Tibial nerve (tissue), 4 donors: ENCODE results near the gene TBCD. TPM values are rescaled to one million over a fixed set of nuclear protein-coding genes. Genes with fewer than 3 reads are reported as not detected.
A peak's percentile ranks its signal among the peaks of the same experiment; 100 is the strongest.

Experiments
- DNase-seq, 2 donors: peaks; one replicate each; pipeline ENCODE4 v3.0.0-alpha.2; 2019; ENCODE audit warnings: low spot score in 2 of 2
- H3K27ac ChIP-seq, 4 donors: fragments of 200-600 bp; sonication (generic) in 3 of 4; one replicate each; pipeline ENCODE4 v1.5.1; 2017 to 2019; ENCODE audit warnings: mild to moderate bottlenecking in 1 of 4
- H3K27me3 ChIP-seq, 2 donors: fragments of 200-600 bp; sonication (generic) in 1 of 2; one replicate each; pipeline versions ENCODE4 v1.5.1 to v1.6.0; 2017 to 2019
- H3K36me3 ChIP-seq, 3 donors: fragments of 200-600 bp; sonication (generic); one replicate each; pipeline ENCODE4 v1.5.1; 2018 to 2019
- H3K4me1 ChIP-seq, 4 donors: fragments of 200-600 bp; sonication (generic) in 3 of 4; one replicate each; pipeline ENCODE4 v1.5.1; 2017 to 2019
- H3K4me3 ChIP-seq, 4 donors: fragments of 200-600 bp; sonication (generic) in 3 of 4; one replicate each; pipeline ENCODE4 v1.5.1; 2017 to 2019; ENCODE audit warnings: mild to moderate bottlenecking in 1 of 4, moderate library complexity in 1 of 4
- H3K9me3 ChIP-seq, 4 donors: fragments of 200-600 bp; sonication (generic) in 3 of 4; one replicate each; pipeline ENCODE4 v1.5.1; 2017 to 2019
- CTCF ChIP-seq, 5 experiments: fragments of 200-600 bp in 3 of 5; fragments of 450-650 bp in 2 of 5; sonication (generic) in 3 of 5; IDR thresholded peaks; one replicate each; pipeline ENCODE4 v1.5.1; 2016 to 2019; ENCODE audit warnings: antibody characterized with exemption in 5 of 5, mild to moderate bottlenecking in 3 of 5, moderate library complexity in 2 of 5
- EP300 ChIP-seq, 2 donors: sonication (generic); formaldehyde crosslinking; IDR thresholded peaks; one replicate each; pipeline ENCODE4 v1.6.1; 2017; ENCODE audit warnings: antibody characterized with exemption in 2 of 2, mild to moderate bottlenecking in 1 of 2
- POLR2A ChIP-seq, 2 donors: fragments of 450-650 bp; IDR thresholded peaks; one replicate each; pipeline ENCODE4 v1.6.1; 2017; ENCODE audit warnings: antibody characterized with exemption in 2 of 2, mild to moderate bottlenecking in 2 of 2, moderate library complexity in 2 of 2
- WGBS, 2 donors: methylation state at CpG; one replicate each; pipeline ENCODE4 v1.1.5; 2018; 5-methylcytosine and 5-hydroxymethylcytosine counted together
- total RNA-seq, 4 donors: library from RNA; depleted of rRNA; stranded (reverse); fragments of >200 nt; gene quantifications; one replicate each; pipeline ENCODE4 v1.1.0, GENCODE V29; 2016

Gene TBCD
- total RNA-seq, 4 donors from 2014 or later, result 42.6 to 115 (median 87.9) TPM

GRCh38 chr17:82854226-82854625 is 102.4 kb downstream of the TBCD start:
- Histone ChIP-seq H3K4me3 (no peak overlapping the region), H3K36me3 (peaks cover 0 to 11% (median 0%) of the 10 kb centered on the region in 3 donors), H3K9me3 (no peaks in the 10 kb centered on the region), H3K4me1 (peaks cover 0 to 7% (median 2%) of the 10 kb centered on the region in 4 donors), H3K27ac (no peak overlapping the region), H3K27me3 (no peaks in the 10 kb centered on the region)
- no peak for DNase-seq
- no peak for TF ChIP-seq POLR2A (IDR thresholded peaks at IDR 0.05)
- no peak for TF ChIP-seq EP300 (IDR thresholded peaks at IDR 0.05)
- TF ChIP-seq CTCF (IDR thresholded peaks at IDR 0.05), result no peak
- 92 to 97% methylated on average over 11 of the region's 11 CpGs for WGBS, 2 donors

- no peak overlapping the region for H3K4me3 ChIP-seq
- WGBS, 2 donors, result 87 to 91% methylated on average over 15 of the region's 15 CpGs
- peaks cover 0 to 27% (median 17%) of the 10 kb centered on the region in 4 donors for H3K4me1 ChIP-seq
- H3K9me3 ChIP-seq, result no peaks in the 10 kb centered on the region
- no peak for DNase-seq
- H3K36me3 ChIP-seq, result peaks cover 0 to 11% (median 0%) of the 10 kb centered on the region in 3 donors
- no peaks in the 10 kb centered on the region for H3K27me3 ChIP-seq
- no peak overlapping the region for H3K27ac ChIP-seq
- TF ChIP-seq CTCF (IDR thresholded peaks at IDR 0.05) (no peak), POLR2A (IDR thresholded peaks at IDR 0.05) (no peak), EP300 (IDR thresholded peaks at IDR 0.05) (no peak)
Measured at GRCh38 chr17:82856361-82856760, 104.5 kb downstream of the TBCD start.

GRCh38 chr17:82858376-82859126 is 106.7 kb downstream of the TBCD start:
- Histone ChIP-seq H3K9me3 (no peaks in the 10 kb centered on the region), H3K4me1 (peaks cover 0 to 27% (median 20%) of the 10 kb centered on the region in 4 donors), H3K27me3 (no peaks in the 10 kb centered on the region), H3K36me3 (peaks cover 0 to 14% (median 0%) of the 10 kb centered on the region in 3 donors), H3K27ac (peak overlapping the region in 3 of 4 donors; percentile 67 to 96 (median 86)), H3K4me3 (no peak overlapping the region)
- no peak for DNase-seq
- TF ChIP-seq CTCF (IDR thresholded peaks at IDR 0.05), result no peak
- 83 to 85% methylated on average over 19 to 22 of the region's 28 CpGs for WGBS, 2 donors

GRCh38 chr17:82859431-82860403 is 107.9 kb downstream of the TBCD start:
- 42 to 51% methylated on average over 19 of the region's 23 CpGs for WGBS, 2 donors
- DNase-seq, result no peak

More at GRCh38 chr17:82859431-82860403, 107.9 kb downstream of the TBCD start:
- Histone ChIP-seq H3K4me3 (no peak overlapping the region), H3K9me3 (no peaks in the 10 kb centered on the region), H3K27me3 (no peaks in the 10 kb centered on the region), H3K27ac (peak overlapping the region; percentile 54 to 96 (median 76)), H3K36me3 (peaks cover 0 to 7% (median 0%) of the 10 kb centered on the region in 3 donors), H3K4me1 (peaks cover 0 to 27% (median 24%) of the 10 kb centered on the region in 4 donors)
- TF ChIP-seq EP300 (IDR thresholded peaks at IDR 0.05), result peak; percentile 35 to 66
- TF ChIP-seq POLR2A (IDR thresholded peaks at IDR 0.05), result peak in 1 of 2 donors; percentile 21
- peak in 1 of 5 experiments; percentile 17 for TF ChIP-seq CTCF (IDR thresholded peaks at IDR 0.05)
